RKO (cell line): ENCODE data around the gene FRMD8.
A peak's percentile ranks its signal among the peaks of the same experiment; 100 is the strongest.

Experiments
- DNase-seq: peaks from one replicate; pipeline ENCODE4 v3.0.0-alpha.2; 2016; ENCODE audit warnings: low spot score

Gene FRMD8

DNA sequence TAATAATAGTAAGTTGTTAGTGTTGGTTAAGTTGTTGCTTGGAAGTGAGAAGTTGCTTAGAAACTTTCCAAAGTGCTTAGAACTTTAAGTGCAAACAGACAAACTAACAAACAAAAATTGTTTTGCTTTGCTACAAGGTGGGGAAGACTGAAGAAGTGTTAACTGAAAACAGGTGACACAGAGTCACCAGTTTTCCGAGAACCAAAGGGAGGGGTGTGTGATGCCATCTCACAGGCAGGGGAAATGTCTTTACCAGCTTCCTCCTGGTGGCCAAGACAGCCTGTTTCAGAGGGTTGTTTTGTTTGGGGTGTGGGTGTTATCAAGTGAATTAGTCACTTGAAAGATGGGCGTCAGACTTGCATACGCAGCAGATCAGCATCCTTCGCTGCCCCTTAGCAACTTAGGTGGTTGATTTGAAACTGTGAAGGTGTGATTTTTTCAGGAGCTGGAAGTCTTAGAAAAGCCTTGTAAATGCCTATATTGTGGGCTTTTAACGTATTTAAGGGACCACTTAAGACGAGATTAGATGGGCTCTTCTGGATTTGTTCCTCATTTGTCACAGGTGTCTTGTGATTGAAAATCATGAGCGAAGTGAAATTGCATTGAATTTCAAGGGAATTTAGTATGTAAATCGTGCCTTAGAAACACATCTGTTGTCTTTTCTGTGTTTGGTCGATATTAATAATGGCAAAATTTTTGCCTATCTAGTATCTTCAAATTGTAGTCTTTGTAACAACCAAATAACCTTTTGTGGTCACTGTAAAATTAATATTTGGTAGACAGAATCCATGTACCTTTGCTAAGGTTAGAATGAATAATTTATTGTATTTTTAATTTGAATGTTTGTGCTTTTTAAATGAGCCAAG, 38.9 kb downstream of the FRMD8 start:
- peak; percentile 96 for DNase-seq

DNA sequence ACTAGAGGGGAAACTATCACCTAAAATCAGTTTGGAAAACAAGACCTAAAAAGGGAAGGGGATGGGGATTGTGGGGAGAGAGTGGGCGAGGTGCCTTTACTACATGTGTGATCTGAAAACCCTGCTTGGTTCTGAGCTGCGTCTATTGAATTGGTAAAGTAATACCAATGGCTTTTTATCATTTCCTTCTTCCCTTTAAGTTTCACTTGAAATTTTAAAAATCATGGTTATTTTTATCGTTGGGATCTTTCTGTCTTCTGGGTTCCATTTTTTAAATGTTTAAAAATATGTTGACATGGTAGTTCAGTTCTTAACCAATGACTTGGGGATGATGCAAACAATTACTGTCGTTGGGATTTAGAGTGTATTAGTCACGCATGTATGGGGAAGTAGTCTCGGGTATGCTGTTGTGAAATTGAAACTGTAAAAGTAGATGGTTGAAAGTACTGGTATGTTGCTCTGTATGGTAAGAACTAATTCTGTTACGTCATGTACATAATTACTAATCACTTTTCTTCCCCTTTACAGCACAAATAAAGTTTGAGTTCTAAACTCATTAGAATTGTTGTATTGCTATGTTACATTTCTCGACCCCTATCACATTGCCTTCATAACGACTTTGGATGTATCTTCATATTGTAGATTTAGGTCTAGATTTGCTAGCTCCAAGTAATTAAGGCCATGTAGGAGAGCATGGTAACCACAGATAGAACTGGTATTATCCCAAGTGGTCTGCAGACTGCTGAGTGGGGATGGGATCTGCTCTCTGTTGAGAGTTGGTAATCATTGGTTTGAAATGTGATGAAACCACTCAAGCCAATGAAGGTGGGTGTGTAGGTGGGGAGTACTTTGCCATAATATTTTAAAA, 39.8 kb downstream of the FRMD8 start:
- peak; percentile 97 for DNase-seq

DNA sequence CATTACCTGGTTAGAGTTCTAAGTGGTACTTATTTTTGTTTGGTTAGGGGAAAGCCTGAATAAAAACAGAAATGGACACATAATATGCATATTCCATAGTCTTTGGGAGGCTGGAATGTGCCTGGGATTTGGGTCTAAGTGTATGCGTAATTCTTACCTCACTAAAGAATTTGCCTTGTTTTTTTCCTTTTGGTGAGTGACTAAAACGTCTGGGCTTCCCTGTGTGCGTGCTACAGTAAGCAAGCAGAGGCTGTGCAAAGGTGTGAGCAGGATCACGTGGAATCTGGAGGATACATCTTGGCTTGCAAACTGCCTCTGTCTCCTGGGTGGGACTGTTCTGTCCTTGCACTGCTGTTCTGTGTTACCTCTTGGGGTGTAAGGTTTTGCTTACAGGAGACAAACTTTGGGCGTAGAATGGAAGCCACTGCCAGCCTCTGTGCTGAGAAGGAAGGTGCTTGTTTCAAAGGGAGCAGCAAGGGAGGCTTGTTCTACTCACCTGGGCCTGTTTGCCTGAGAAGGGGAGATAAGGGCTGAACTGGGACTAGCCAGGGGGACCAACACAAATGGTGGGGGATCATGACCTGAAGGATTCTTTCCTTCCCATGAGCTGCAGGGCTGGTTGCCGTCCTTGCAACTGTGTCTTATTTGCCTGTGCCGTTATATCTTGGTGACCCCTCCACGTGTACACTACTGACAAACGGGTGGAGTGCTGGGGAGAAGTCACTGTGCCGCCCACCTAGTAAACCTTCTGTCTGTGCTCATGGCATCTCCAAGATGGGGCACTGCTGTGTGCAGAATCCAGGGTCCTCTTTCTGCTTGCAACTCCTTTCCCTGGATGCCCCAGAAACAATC, 40.6 kb downstream of the FRMD8 start:
- peak; percentile 84 for DNase-seq

DNA sequence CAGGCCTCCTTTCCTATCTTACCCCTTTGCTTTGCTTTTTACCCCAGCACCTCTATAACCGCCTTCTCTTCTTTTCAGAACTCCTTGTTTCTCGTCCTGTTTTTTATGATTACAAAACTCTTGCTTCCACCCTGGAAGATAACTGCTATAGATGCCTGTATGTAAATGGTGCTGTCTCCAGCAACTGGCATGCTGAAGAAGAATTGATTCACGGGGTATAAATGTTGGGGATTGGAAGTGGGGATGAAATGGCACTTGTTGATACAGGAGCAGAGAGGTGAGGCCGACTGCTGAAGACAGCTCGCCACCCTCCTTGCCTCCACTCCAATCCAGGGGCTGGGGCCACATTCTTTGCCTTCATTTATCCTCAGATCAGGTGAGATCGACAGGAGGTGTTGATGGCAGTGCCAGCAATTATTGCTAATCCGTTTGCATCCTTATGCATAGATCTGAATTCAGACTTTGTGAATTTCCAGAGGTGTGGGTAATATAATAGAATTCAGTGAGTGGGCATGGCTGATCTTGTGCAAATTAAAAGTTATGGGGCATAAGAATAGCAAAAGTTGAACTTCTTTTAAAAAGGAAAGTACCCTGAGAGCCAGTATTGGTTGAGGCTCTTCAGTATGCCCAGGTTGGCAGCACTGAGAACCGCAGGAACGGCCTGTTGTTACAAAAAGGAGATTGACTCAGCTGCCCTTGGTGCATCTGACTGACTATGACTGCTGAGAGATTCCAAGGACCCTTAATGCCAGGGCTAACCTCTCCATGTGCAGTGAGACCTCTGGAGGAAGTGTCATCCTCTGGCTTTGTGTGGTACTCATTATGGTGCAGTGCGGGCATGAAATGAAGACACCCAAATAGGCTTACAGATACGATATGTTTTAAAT, 41.5 kb downstream of the FRMD8 start:
- peak; percentile 67 for DNase-seq

DNA sequence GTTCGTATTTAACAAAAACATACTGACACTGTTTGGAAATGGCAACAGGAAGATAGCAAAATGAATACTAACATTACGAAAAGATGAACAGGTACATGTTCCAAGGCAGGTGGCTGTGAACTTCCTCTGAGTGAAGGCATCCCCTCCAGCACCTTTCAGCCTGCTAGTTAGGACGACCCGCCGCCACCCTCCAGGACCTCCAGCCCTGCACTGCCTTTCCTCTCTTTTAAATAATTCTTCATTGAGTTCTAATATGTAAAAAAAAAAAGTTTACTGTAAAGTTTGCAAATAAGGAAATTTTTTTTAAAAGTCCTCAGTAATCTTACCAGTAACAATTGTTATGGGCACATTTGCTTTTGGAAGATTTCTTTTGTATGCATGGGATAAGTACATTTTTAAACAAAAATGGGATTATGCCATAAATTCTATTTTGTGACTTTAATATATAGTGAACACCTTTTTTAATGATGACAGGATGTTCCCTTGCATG, 42.2 kb downstream of the FRMD8 start:
- DNase-seq: no peak

DNA sequence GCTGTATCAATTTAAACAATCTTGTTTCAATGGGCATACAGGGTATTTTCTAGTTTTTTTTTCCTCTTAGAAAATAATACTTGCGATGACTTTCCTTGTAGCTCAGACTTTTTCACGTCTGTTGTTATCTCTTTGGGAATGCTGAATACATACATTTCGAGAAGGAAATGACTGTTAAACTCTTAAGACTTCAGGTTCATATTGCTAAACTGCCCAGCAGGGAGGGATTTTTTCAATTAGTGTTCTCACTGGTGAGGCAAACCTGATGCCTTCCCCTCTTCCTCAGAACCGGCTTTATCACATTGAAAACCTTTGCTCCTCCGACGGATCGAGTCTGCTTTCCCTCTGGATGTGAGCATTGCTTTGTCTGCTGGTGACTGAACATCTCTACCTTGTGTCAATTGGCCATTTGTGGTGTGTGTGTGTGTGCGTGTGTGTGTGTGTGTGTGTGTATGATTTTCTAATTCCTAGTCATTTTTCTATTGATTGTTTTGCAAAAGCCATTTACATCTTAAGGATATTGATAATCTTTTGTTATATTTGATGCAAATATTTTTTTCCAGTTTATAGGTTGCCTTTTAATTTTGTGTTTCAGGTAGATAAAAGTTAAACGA, 42.7 kb downstream of the FRMD8 start:
- DNase-seq: peak; percentile 48

DNA sequence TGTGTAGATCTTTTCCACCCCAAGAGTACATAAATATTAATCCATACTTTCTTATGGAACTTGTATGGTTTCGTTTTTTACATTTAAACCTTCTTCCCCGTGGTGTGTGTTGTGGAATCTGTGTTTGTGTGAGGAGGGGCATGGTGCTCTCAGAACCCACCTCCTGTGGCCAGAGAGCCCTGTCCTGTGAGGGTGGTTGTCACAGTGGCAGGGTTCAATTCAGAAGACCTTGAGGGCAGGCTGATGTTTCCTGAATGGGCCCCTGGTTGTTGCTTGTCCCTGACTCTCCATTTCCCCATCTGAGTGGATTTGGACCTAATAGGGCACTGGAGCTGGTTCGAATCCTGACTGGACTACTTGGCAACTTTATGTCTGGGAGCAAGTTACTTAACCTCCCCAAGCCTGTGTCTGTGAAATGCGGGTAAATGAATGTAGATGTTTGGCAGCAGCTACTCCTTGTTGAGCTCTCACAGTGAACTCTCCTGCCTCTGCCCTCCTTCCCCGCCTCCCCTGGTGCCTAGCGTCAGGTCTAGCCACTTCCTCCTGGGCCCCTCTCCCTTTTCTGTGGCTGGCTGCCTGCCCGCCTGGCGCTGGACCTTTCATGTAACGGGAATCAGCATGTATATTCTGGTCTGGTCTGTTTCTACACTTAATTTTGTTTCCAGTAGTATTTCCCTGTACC, 43.4 kb downstream of the FRMD8 start:
- DNase-seq: no peak

DNA sequence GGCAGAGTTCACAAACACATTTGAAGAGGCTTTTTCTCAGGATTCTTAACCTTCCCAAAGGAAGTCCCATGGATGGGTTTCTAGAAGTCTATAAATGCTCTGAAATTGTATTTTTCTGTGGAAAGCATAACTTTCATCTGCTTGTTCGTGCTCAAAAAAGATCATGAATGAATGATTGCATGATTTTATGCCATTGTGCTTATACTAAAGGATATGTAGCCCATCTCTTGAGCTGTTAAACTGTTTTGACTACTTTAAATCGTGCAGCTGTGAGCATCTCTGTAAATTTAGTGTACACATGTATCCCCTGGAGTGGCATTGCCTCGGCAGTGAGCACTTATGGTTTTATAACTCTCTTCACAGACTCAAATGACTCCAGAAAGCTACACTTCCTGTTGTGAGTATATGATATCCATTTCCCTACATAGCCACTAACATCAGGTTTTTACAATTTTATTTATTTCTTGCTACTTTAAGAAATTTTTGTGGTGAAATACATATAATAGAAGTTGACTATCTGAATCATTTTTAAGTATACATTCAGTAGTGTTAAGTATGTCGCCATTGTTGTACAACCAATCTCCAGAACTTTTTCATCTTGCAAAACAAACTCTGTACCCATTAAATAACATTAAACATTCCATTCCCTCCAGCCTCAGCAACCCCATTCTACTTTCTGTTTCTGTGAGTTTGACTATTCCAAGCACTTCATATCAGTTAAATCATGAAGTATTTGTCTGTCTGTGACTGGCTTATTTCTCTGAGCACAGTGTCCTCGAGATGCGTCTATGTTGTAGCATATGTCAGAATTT, 44.2 kb downstream of the FRMD8 start:
- no peak for DNase-seq

DNA sequence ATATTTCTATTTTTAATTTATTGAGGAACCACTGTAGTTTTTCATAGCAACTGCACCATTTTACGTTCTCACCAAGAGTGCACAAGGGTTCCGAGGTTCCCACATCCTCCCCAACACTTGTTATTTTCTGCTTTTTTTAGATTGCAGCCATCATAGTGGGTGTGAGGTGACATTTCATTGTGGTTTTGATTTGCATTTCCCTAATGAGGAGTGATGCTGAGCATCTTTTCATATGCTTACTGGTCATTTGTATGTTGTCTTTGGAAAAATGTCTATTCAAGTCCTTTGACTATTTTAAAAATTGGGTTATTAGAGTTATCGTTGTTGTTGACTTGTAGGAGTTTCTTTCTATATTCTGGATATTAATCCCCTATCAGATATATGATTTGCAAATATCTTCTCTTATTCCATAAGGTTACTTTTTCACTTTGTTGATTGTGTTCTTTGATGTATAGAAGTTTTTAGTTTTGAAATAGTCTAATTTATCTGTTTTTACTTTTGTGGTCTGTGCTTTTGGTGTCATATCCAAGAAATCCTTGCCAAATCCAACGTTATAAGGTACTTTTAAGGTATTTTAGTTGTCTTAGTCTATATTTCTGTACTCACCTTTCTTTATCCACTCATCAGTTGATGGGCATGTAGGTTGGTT, 45.1 kb downstream of the FRMD8 start:
- DNase-seq: no peak

DNA sequence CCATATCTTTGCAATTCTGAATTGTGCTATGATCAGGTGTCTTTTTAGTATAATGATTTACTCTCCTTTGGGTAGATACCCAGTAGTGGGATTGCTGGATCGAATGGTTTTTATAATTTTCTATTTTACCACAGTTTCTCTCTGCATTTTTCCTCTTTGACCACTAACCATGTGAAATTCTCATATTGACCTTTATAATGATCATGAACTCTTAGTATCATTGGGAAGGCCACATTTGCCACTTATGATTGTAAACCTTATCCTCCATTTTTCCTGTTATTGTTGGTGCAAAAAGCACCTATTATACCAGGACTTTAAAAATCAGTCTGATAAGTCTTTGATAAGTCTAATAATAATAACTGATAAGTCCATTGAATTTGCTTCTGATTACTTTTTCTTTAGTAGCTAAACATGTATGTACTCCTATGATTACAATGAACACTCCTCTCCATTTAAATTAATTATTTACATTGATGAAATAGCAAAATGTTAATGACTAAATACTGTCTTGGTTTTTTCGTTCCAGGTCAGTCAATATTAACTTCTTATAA, 45.7 kb downstream of the FRMD8 start:
- DNase-seq: no peak

DNA sequence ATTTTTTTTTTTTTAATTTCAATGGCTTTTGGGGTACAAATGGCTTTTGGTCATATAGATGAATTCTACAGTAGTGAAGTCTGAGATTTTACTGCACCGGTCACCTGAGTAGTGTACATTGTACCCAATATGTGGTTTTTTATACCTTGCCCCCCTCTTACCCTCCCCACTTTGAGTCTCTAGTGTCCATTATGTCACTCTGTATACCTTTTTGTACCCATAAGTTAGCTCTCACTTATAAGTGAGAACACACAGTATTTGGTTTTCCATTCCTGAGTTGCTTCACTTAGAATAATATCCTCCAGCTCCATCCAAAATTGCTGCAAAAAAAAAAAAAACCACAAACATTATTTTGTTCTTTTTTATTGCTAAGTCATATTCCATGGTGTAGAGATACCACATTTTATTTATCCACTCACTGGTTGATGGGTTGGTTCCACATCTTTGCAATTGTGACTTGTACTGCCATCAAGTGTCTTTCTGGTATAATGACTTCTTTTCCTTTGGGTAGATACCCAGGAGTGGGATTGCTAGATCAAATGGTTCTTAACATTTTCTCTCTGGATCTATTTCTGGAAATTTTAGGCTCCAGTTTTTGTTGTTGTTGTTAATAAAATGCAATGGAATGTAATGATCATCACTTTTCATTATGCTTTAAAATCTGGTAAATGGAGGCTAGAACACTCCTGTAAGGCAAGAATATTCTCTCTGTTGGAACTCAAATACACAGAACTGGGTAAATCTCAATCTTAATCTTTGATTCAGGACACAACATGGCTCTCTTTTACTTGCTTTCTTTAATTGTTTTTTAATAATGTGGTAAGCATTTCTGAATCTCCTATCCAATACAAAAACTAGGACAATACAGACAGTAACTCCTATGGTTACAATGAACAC, 46.5 kb downstream of the FRMD8 start:
- DNase-seq: peak; percentile 77

DNA sequence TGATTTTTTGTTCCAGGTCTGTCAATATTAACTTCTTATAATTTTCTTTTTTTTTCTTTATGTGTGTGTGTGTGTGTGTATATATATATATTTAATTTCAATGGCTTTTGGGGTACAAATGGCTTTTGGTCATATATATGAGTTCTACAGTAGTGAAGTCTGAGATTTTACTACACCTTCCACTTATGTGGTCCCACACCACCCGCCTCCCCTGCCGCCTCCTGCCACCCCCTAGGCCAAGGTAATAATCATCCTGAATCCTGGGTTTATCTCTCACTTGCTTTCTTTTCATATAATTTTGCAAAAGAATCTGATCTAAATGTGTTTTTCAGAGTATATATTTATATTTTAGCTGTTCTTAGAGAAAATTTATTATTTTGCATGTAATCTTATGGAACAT, 47.2 kb downstream of the FRMD8 start:
- no peak for DNase-seq

DNA sequence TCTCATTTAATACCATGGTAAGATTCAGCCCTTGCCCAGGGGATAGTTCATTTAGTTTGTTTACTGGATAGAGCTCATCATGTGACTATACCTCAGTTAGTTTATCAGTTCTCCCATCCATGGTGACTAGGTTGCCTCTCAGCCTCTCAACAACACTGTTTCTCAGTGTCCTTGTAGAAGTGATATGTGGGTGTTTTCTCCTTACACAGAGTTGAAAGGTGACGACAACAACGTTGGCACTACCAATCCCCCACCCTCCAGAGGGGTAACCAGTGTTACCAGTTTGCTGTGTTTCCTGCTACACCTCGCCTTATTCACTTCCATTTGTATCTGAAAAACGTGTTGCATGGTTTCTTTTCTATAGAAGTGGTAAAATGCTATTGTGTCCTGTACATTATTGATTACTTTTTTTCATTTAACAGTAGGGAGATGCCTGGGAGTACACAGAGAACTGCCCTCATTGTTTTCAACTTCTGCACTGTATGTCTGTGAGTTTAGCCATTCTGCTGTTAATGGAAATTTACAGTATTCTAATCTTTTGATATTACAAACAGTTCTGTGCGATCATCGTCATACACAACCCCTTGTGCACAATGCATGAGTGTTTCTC, 47.7 kb downstream of the FRMD8 start:
- no peak for DNase-seq

DNA sequence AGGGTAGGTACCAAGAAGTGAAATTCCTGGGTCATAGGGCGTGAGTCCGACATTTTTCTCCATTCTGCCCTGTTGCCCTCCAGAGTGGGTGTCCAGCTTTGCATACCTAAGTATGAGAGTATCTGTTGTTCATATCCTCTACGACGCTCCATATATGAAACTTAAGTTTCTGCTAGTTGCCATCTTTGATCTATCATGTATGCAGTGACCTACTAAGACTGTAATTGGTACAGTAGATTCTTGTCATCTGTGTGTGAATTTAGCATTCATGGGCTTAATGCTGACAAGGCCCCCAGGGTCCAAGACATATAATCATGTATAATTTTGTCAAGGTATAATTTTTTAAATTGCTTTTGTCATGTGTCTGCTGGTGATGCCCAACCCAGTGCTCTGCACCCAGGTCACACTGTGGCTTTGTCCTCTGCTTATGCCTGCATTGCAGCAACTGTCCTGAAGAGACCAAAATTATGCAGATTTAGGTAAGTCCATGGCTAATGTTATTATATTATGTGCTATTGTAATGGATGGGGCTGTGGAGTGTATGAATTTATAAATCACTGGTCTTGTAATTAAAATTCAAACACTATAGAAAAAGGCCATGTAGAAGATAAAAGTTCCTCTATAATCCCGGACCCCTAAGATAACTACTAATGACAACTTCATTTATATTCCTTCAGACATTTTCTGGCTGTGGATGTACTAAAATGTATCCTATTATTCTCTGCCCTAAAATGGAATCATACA, 48.4 kb downstream of the FRMD8 start:
- no peak for DNase-seq

DNA sequence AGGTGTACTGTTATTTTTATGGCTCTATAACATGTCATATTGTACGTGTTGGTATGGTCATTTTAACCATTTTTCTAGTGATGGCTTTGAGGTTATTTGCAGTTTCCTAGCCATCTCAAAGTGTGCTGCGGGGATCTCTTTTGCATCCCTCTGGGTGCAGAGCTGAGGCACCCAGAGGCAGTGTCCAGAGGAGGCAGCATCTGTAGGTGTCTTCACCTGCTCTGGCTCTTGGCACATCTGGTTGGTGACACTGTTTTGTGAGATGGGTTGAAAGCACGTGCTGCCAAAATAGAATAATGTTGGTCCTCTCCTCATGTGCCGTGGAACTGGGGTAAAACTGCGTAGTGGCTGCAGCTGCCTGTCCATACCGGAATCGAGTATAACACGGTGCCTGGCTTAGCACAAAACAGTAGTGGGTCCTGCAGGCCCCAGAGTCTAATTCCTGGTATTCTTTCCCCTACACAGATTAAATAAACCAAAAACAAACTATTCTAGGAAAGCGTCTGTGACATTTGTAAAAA, 49.0 kb downstream of the FRMD8 start:
- no peak for DNase-seq

DNA sequence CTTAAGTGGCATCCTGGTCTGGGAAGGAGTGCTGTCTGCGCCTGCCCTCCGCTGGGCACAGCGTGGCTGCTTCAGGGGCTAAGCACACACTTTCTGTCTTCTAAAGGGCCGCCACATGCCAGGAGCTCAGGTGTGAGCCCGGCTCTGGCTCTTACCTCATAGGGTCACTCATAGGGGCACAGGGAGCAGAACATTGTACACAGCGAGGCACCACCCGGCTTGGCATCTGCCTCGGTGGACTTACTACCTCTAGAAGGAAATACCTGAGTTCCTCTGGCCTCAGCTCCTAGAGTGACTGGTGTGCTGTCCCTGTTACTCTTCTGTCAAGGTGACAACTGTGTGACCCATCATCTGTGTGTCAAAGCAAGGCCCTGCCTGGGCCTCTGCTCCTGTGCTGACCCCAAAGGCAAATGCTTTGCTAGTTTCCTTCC, 49.6 kb downstream of the FRMD8 start:
- no peak for DNase-seq
